Gastroesophageal sphincter (tissue), 4 donors: Measurements from ENCODE around the gene CD276. TPM values are rescaled to one million over a fixed set of nuclear protein-coding genes. Genes with fewer than 3 reads are reported as not detected.

Experiments
- ATAC-seq: fragments of 150-250 bp; one replicate; pipeline ENCODE4 v1.9.1; 2016; ENCODE audit warnings: mild to moderate bottlenecking, moderate library complexity
- H3K27ac ChIP-seq, 4 donors: fragments of 200-600 bp; sonication (generic) in 3 of 4; 1 replicate in 3 of 4; 2 replicates in 1 of 4; pipeline ENCODE4 v1.5.1; 2016 to 2019
- H3K27me3 ChIP-seq: fragments of 200-600 bp; sonication (generic); one replicate; pipeline ENCODE4 v1.5.1; 2019
- H3K36me3 ChIP-seq, 2 donors: fragments of 200-600 bp; sonication (generic); one replicate each; pipeline ENCODE4 v1.5.1; 2019; ENCODE audit warnings: control low read depth in 1 of 2
- H3K4me1 ChIP-seq, 3 donors: fragments of 200-600 bp; sonication (generic); 1 replicate in 2 of 3; 2 replicates in 1 of 3; pipeline ENCODE4 v1.5.1; 2016 to 2019; ENCODE audit warnings: control low read depth in 2 of 3
- H3K4me3 ChIP-seq, 2 donors: fragments of 200-600 bp; sonication (generic); one replicate each; pipeline ENCODE4 v1.5.1; 2019; ENCODE audit warnings: mild to moderate bottlenecking in 1 of 2, moderate library complexity in 1 of 2
- H3K9me3 ChIP-seq, 3 donors: fragments of 200-600 bp; sonication (generic); one replicate each; pipeline ENCODE4 v1.5.1; 2017 to 2019; ENCODE audit warnings: control low read depth in 2 of 3
- CTCF ChIP-seq, 4 experiments: fragments of 200-600 bp in 2 of 4; fragments of 450-650 bp in 2 of 4; sonication (generic) in 1 of 4; IDR thresholded peaks; one replicate each; pipeline ENCODE4 v1.5.1; 2017 to 2019; ENCODE audit warnings: antibody characterized with exemption in 4 of 4, mild to moderate bottlenecking in 2 of 4, moderate library complexity in 2 of 4
- EP300 ChIP-seq: sonication (generic); formaldehyde crosslinking; IDR thresholded peaks from one replicate; pipeline ENCODE4 v1.6.1; 2017; ENCODE audit warnings: antibody characterized with exemption, mild to moderate bottlenecking
- POLR2A ChIP-seq, 2 donors: fragments of 450-650 bp; IDR thresholded peaks; one replicate each; pipeline ENCODE4 v1.6.1; 2017; ENCODE audit warnings: antibody characterized with exemption in 2 of 2, mild to moderate bottlenecking in 2 of 2, moderate library complexity in 1 of 2
- POLR2AphosphoS5 ChIP-seq: sonication (generic); formaldehyde crosslinking; IDR thresholded peaks from one replicate; pipeline ENCODE4 v1.6.1; 2017; ENCODE audit warnings: antibody characterized with exemption
- WGBS, 2 donors: methylation state at CpG; one replicate each; pipeline ENCODE4 v1.1.5; 2018; ENCODE audit warnings: low coverage in 1 of 2; 5-methylcytosine and 5-hydroxymethylcytosine counted together
- total RNA-seq, 4 donors: library from RNA; depleted of rRNA; stranded (reverse); fragments of >200 nt; gene quantifications; one replicate each; pipeline ENCODE4 v1.1.0, GENCODE V29; 2016

The CD276 gene
- total RNA-seq, 4 donors from 2014 or later, result 34.7 to 61.5 (median 48.0) TPM

GRCh38 chr15:73741321-73741836, 57.2 kb downstream of the CD276 start:
- WGBS, 2 donors, result 39% methylated on average over 3 of the region's 3 CpGs; no CpG with 5 or more reads in 1 of the 2 donors
- TF ChIP-seq EP300 (no peak), POLR2AphosphoS5 (no peak), CTCF (IDR thresholded peaks at IDR 0.05) (no peak), POLR2A (IDR thresholded peaks at IDR 0.05) (no peak)
- Histone ChIP-seq H3K9me3 (no peaks in the 10 kb centered on the region), H3K36me3 (peaks cover 0 to 8% of the 10 kb centered on the region in 2 donors), H3K27me3 (no peaks in the 10 kb centered on the region), H3K4me3 (no peak overlapping the region), H3K27ac (no peak overlapping the region), H3K4me1 (peaks cover 0 to 17% (median 15%) of the 10 kb centered on the region in 3 donors)
- no peak for ATAC-seq

GRCh38 chr15:73744293-73744692, 60.1 kb downstream of the CD276 start:
- 50 to 67% methylated on average over 1 of the region's 1 CpG for WGBS, 2 donors
- peaks cover 0 to 17% (median 15%) of the 10 kb centered on the region in 3 donors for H3K4me1 ChIP-seq
- H3K4me3 ChIP-seq, result no peak overlapping the region
- no peaks in the 10 kb centered on the region for H3K27me3 ChIP-seq
- H3K9me3 ChIP-seq, result no peaks in the 10 kb centered on the region
- no peak for TF ChIP-seq CTCF (IDR thresholded peaks at IDR 0.05)
- no peak for TF ChIP-seq POLR2AphosphoS5
- no peak for TF ChIP-seq EP300
- no peak for TF ChIP-seq POLR2A (IDR thresholded peaks at IDR 0.05)
- H3K27ac ChIP-seq, result no peak overlapping the region
- ATAC-seq, result no peak
- peaks cover 0 to 12% of the 10 kb centered on the region in 2 donors for H3K36me3 ChIP-seq

- peaks cover 0 to 8% of the 10 kb centered on the region in 2 donors for H3K36me3 ChIP-seq
- H3K9me3 ChIP-seq, result no peaks in the 10 kb centered on the region
- no peak overlapping the region for H3K27ac ChIP-seq
- ATAC-seq, result no peak
- TF ChIP-seq CTCF (IDR thresholded peaks at IDR 0.05) (no peak), EP300 (no peak), POLR2AphosphoS5 (no peak), POLR2A (IDR thresholded peaks at IDR 0.05) (no peak)
- H3K4me3 ChIP-seq, result no peak overlapping the region
- 63 to 75% methylated on average over 7 of the region's 7 CpGs for WGBS, 2 donors
- peaks cover 0 to 17% (median 15%) of the 10 kb centered on the region in 3 donors for H3K4me1 ChIP-seq
- H3K27me3 ChIP-seq, result no peaks in the 10 kb centered on the region
Measured at GRCh38 chr15:73745073-73745472, 60.9 kb downstream of the CD276 start.

GRCh38 chr15:73746261-73746660, 62.1 kb downstream of the CD276 start:
- H3K27me3 ChIP-seq, result peaks cover 2% of the 10 kb centered on the region
- H3K36me3 ChIP-seq, result peaks cover 0 to 4% of the 10 kb centered on the region in 2 donors
- H3K27ac ChIP-seq, result no peak overlapping the region
- no peak overlapping the region for H3K4me3 ChIP-seq
- no peaks in the 10 kb centered on the region for H3K9me3 ChIP-seq
- TF ChIP-seq POLR2AphosphoS5, result no peak
- TF ChIP-seq CTCF (IDR thresholded peaks at IDR 0.05), result no peak
- no peak for TF ChIP-seq POLR2A (IDR thresholded peaks at IDR 0.05)
- no peak for TF ChIP-seq EP300
- ATAC-seq, result no peak
- peaks cover 0 to 23% (median 20%) of the 10 kb centered on the region in 3 donors for H3K4me1 ChIP-seq
- 75% methylated on average over 5 of the region's 8 CpGs; no CpG with 5 or more reads in 1 of the 2 donors for WGBS, 2 donors

GRCh38 chr15:73746883-73747282, 62.7 kb downstream of the CD276 start:
- no peak for ATAC-seq
- H3K4me3 ChIP-seq, result no peak overlapping the region
- TF ChIP-seq CTCF (IDR thresholded peaks at IDR 0.05), result no peak
- no peak for TF ChIP-seq POLR2A (IDR thresholded peaks at IDR 0.05)
- TF ChIP-seq POLR2AphosphoS5, result no peak
- no peak for TF ChIP-seq EP300

More at GRCh38 chr15:73746883-73747282, 62.7 kb downstream of the CD276 start:
- no peaks in the 10 kb centered on the region for H3K9me3 ChIP-seq
- H3K4me1 ChIP-seq, result peaks cover 0 to 28% (median 20%) of the 10 kb centered on the region in 3 donors
- peaks cover 0 to 4% of the 10 kb centered on the region in 2 donors for H3K36me3 ChIP-seq
- no peak overlapping the region for H3K27ac ChIP-seq
- 52 to 70% methylated on average over 2 to 7 of the region's 7 CpGs for WGBS, 2 donors
- peaks cover 9% of the 10 kb centered on the region for H3K27me3 ChIP-seq
